Endothelial cell of umbilical vein (primary cell): ENCODE results near the gene RAB39A. TPM values are rescaled to one million over a fixed set of nuclear protein-coding genes. Genes with fewer than 3 reads are reported as not detected.

Source experiments
- BruUV-seq: library from RNA; stranded (reverse); fragments of 400-500 nt; replicated peaks from 2 replicates; lab custom pipeline; 2021; lab: Mats Ljungman, UMichigan
- CTCF ChIA-PET: fragments of 300-600, 350-600 bp; sonication (Branson Sonifier 250); formaldehyde crosslinking; loops from one replicate; lab custom pipeline; 2021; ENCODE audit warnings: antibody characterized with exemption, inconsistent platforms; lab: Charles Lee
- POLR2A ChIA-PET: fragments of 300-600, 350-600 bp; sonication (Branson Sonifier 250); formaldehyde crosslinking; loops from one replicate; lab custom pipeline; 2021; ENCODE audit warnings: antibody characterized with exemption, inconsistent platforms; lab: Charles Lee
- DNase-seq: peaks from one replicate; pipeline ENCODE4 v3.0.0-alpha.2; 2011; ENCODE audit warnings: low read depth, low spot score
- FAIRE-seq: peaks from 2 replicates; lab custom pipeline; 2011; peaks lifted over from hg19 to GRCh38; lab: Jason Lieb, UNC
- H2AFZ ChIP-seq: 2 replicates; pipeline ENCODE4 v1.6.0; 2012; ENCODE audit warnings: low read depth, low read length, control low read depth, inconsistent platforms
- H3K27ac ChIP-seq: 2 replicates; pipeline ENCODE4 v1.5.1; 2011; ENCODE audit warnings: low read depth, mild to moderate bottlenecking, control low read depth, low read length, moderate library complexity; ENCODE audit not compliant: insufficient read depth
- H3K27me3 ChIP-seq, 2 experiments: 2 replicates each; pipeline versions ENCODE4 v1.6.0 to v1.6.1; 2011; ENCODE audit warnings: low read length in 2 of 2, mixed read lengths in 1 of 2; ENCODE audit not compliant: control insufficient read depth in 2 of 2, insufficient read depth in 2 of 2
- H3K36me3 ChIP-seq, 2 experiments: 2 replicates in 1 of 2; 3 replicates in 1 of 2; pipeline ENCODE4 v1.5.1; 2011; ENCODE audit warnings: low read length in 2 of 2, mild to moderate bottlenecking in 1 of 2, moderate library complexity in 1 of 2; ENCODE audit not compliant: control insufficient read depth in 2 of 2, insufficient read depth in 2 of 2; ENCODE audit errors: extremely low read depth in 1 of 2
- H3K4me1 ChIP-seq: 3 replicates; pipeline ENCODE4 v1.5.1; 2011; ENCODE audit warnings: mild to moderate bottlenecking, low read length; ENCODE audit not compliant: control insufficient read depth, insufficient read depth; ENCODE audit errors: extremely low read depth
- H3K4me2 ChIP-seq: 2 replicates; pipeline ENCODE4 v1.6.1; 2011; ENCODE audit warnings: low read length, control low read depth, mixed read lengths; ENCODE audit not compliant: insufficient read depth
- H3K4me3 ChIP-seq, 3 experiments: fragments of 200-600 bp in 1 of 3; sonication (generic), shearing (Covaris generic) in 1 of 3; replicated peaks in 1 of 3; 2 replicates each; pipeline ENCODE4 v1.5.1; 2011 to 2016; ENCODE audit warnings: control low read depth in 3 of 3, low read length in 3 of 3, mild to moderate bottlenecking in 2 of 3, inconsistent platforms in 1 of 3, low read depth in 1 of 3, moderate library complexity in 1 of 3; ENCODE audit not compliant: insufficient read depth in 1 of 3
- H3K79me2 ChIP-seq: 2 replicates; pipeline ENCODE4 v1.6.0; 2012; ENCODE audit warnings: low read length, inconsistent platforms; ENCODE audit not compliant: control insufficient read depth, insufficient read depth
- H3K9ac ChIP-seq: replicated peaks from 2 replicates; pipeline ENCODE3; 2011; ENCODE audit warnings: low read length, control low read depth; ENCODE audit not compliant: insufficient read depth; ENCODE audit errors: extremely low read depth
- H3K9me1 ChIP-seq: replicated peaks from 3 replicates; pipeline ENCODE4 v1.6.0; 2011; ENCODE audit warnings: mild to moderate bottlenecking, low read length; ENCODE audit not compliant: control insufficient read depth, insufficient read depth; ENCODE audit errors: extremely low read depth
- H3K9me3 ChIP-seq: replicated peaks from 2 replicates; pipeline ENCODE4 v1.5.1; 2012; ENCODE audit warnings: low read length, inconsistent platforms; ENCODE audit not compliant: control insufficient read depth, insufficient read depth
- H4K20me1 ChIP-seq: replicated peaks from 2 replicates; pipeline ENCODE3; 2011; ENCODE audit warnings: mild to moderate bottlenecking, low read length; ENCODE audit not compliant: control insufficient read depth, insufficient read depth; ENCODE audit errors: extremely low read depth
- EZH2 ChIP-seq: IDR thresholded peaks from 2 replicates; pipeline ENCODE4 v1.6.1; 2012; ENCODE audit warnings: borderline replicate concordance, low read depth, mild to moderate bottlenecking, moderate library complexity, low read length, inconsistent platforms; ENCODE audit not compliant: severe bottlenecking
- FOS ChIP-seq: IDR thresholded peaks from 2 replicates; pipeline ENCODE4 v1.6.1; 2011; ENCODE audit warnings: mild to moderate bottlenecking, low read length, moderate library complexity, borderline replicate concordance; ENCODE audit not compliant: insufficient read depth
- GATA2 ChIP-seq: IDR thresholded peaks from 2 replicates; pipeline ENCODE4 v1.7.0; 2011; ENCODE audit warnings: low read depth, mild to moderate bottlenecking, moderate library complexity, mixed read lengths, low read length; ENCODE audit not compliant: insufficient read length, insufficient read depth
- JUN ChIP-seq: IDR thresholded peaks from 2 replicates; pipeline ENCODE4 v1.6.1; 2011; ENCODE audit warnings: borderline replicate concordance, low read depth; ENCODE audit not compliant: insufficient read length, insufficient read depth
- MYC ChIP-seq: IDR thresholded peaks from one replicate; pipeline ENCODE4 v1.6.1; 2011; ENCODE audit warnings: mild to moderate bottlenecking, low read depth, low read length
- POLR2A ChIP-seq: IDR thresholded peaks from 2 replicates; pipeline ENCODE4 v1.6.1; 2012; ENCODE audit warnings: low read depth, mild to moderate bottlenecking, control low read depth, low read length
- dilution Hi-C: fragments of 300-500 bp; cut with MboI; formaldehyde crosslinking; loops from one replicate; pipeline ENCODE4 v1.15.0; 2019; ENCODE audit warnings: low sequenced_read_pairs; ENCODE audit not compliant: extremely low pct_ligation_motif_present
- intact Hi-C: fragments of 100-400 bp; cut with micrococcal nuclease; formaldehyde crosslinking; loops from one replicate; pipeline ENCODE4 v1.10.0; 2022
- polyA plus RNA-seq, 4 experiments: library from polyadenylated mRNA; depleted of rRNA in 3 of 4; stranded (reverse) in 3 of 4; unstranded in 1 of 4; fragments of >200 nt; gene quantifications; 2 replicates each; pipeline versions ENCODE4 v1.2.1 to v1.2.3, GENCODE V29; 2011 to 2012; ENCODE audit warnings: missing spikeins in 1 of 4
- total RNA-seq: library from RNA; stranded (reverse); gene quantifications from 2 replicates; pipeline ENCODE4 v1.2.3, GENCODE V29; 2021
- TF ChIP-seq, protein P1 (sequence below): IDR thresholded peaks from 2 replicates; pipeline ENCODE4 v1.6.1; 2011; ENCODE audit not compliant: insufficient read depth, insufficient read length
- TF ChIP-seq, protein P2 (sequence below), 2 donors: IDR thresholded peaks; 1 replicate in 1 of 2; 2 replicates in 1 of 2; pipeline ENCODE4 v1.5.1; 2011; ENCODE audit warnings: low read length in 2 of 2, mild to moderate bottlenecking in 2 of 2, moderate library complexity in 2 of 2, control low read depth in 1 of 2, inconsistent platforms in 1 of 2, low read depth in 1 of 2; ENCODE audit not compliant: insufficient read depth in 1 of 2; ENCODE audit errors: extremely low read depth in 1 of 2

RAB39A gene
- total and polyA plus RNA-seq, 2 donors (not counting 3 experiments of a cell fraction or from before 2014, with no cell fraction given): not detected

- no peaks in the 10 kb centered on the region for H3K9me1 ChIP-seq
- CTCF ChIA-PET: no interaction called here
- no peaks in the 10 kb centered on the region for H4K20me1 ChIP-seq
- H3K36me3 ChIP-seq: no peaks in the 10 kb centered on the region
- DNase-seq (no peak), FAIRE-seq (no peak)
- H3K4me3 ChIP-seq: no peak overlapping the region
- TF ChIP-seq POLR2A (no peak), EZH2 (no peak), JUN (no peak), FOS (no peak), GATA2 (no peak), MYC (no peak)
- TF ChIP-seq, protein P1, sequence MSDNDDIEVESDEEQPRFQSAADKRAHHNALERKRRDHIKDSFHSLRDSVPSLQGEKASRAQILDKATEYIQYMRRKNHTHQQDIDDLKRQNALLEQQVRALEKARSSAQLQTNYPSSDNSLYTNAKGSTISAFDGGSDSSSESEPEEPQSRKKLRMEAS: no peak
- TF ChIP-seq, protein P2, sequence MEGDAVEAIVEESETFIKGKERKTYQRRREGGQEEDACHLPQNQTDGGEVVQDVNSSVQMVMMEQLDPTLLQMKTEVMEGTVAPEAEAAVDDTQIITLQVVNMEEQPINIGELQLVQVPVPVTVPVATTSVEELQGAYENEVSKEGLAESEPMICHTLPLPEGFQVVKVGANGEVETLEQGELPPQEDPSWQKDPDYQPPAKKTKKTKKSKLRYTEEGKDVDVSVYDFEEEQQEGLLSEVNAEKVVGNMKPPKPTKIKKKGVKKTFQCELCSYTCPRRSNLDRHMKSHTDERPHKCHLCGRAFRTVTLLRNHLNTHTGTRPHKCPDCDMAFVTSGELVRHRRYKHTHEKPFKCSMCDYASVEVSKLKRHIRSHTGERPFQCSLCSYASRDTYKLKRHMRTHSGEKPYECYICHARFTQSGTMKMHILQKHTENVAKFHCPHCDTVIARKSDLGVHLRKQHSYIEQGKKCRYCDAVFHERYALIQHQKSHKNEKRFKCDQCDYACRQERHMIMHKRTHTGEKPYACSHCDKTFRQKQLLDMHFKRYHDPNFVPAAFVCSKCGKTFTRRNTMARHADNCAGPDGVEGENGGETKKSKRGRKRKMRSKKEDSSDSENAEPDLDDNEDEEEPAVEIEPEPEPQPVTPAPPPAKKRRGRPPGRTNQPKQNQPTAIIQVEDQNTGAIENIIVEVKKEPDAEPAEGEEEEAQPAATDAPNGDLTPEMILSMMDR (IDR thresholded peaks at IDR 0.05; ENCODE audit: extremely low read depth in 1 of 2, insufficient read depth in 1 of 2, low read depth in 1 of 2, low read length in 2 of 2): no peak
- no peaks in the 10 kb centered on the region for H3K79me2 ChIP-seq
- H3K27me3 ChIP-seq: no peaks in the 10 kb centered on the region
- dilution Hi-C loops: no loop called here
- POLR2A ChIA-PET: no interaction called here
- H3K4me2 ChIP-seq: no peak overlapping the region
- H2AFZ ChIP-seq: no peak overlapping the region
- intact Hi-C loops: no loop called here
- no peaks in the 10 kb centered on the region for H3K9me3 ChIP-seq
- no TSS peak for BruUV-seq
- no peaks in the 10 kb centered on the region for H3K4me1 ChIP-seq
- H3K27ac ChIP-seq: no peak overlapping the region
- no peak overlapping the region for H3K9ac ChIP-seq
Measured at GRCh38 chr11:107951155-107951554, 22.9 kb downstream of the RAB39A start.
